Upper lobe of right lung (tissue), 1 donor: ENCODE results near the gene COQ9. TPM values are rescaled to one million over a fixed set of nuclear protein-coding genes. Genes with fewer than 3 reads are reported as not detected.

ENCODE experiments used
- ATAC-seq: fragments of 200-7000 bp; cut with Tn5 transposase; one replicate; pipeline ENCODE4 v1.9.1; 2020; ENCODE audit warnings: mild to moderate bottlenecking, moderate library complexity
- DNase-seq: peaks from one replicate; pipeline ENCODE4 v3.0.0-alpha.2; 2020
- H3K27ac ChIP-seq: fragments of 200-600 bp; one replicate; pipeline ENCODE4 v1.8.0; 2022
- H3K27me3 ChIP-seq: fragments of 200-600 bp; one replicate; pipeline ENCODE4 v1.8.0; 2022; ENCODE audit warnings: mild to moderate bottlenecking
- H3K36me3 ChIP-seq: fragments of 200-600 bp; one replicate; pipeline ENCODE4 v1.8.0; 2022
- H3K4me1 ChIP-seq: fragments of 200-600 bp; one replicate; pipeline ENCODE4 v1.8.0; 2022
- H3K4me3 ChIP-seq: fragments of 200-600 bp; one replicate; pipeline ENCODE4 v1.8.0; 2022; ENCODE audit warnings: mild to moderate bottlenecking
- H3K9me3 ChIP-seq: fragments of 200-600 bp; one replicate; pipeline ENCODE4 v1.8.0; 2022
- intact Hi-C: fragments of 100-400 bp; cut with DNase I; formaldehyde crosslinking; loops from one replicate; pipeline ENCODE4 v1.11.0; 2022
- total RNA-seq: library from RNA; stranded (reverse); fragmentation: NEBNext Ultra II Directional; extraction: Animal tissue kit (Norgen Biotek cat#: 25700); gene quantifications from one replicate; pipeline ENCODE4 v1.2.1, GENCODE V29; 2021
- TF ChIP-seq, protein P1 (sequence below): fragments of 200-600 bp; IDR thresholded peaks from one replicate; pipeline ENCODE4 v1.8.0; 2022; ENCODE audit warnings: antibody characterized with exemption
- donor health status: DM: no; HTN: yes; CAD: no; lungs with severe emphysema.

Gene COQ9
- total RNA-seq, 1 donor from 2014 or later = 35.2 TPM

GRCh38 chr16:57509231-57509923 is 62.1 kb downstream of the COQ9 start:
- DNase-seq (no peak), ATAC-seq (no peak)
- intact Hi-C loops = no loop called here
- no peaks in the 10 kb centered on the region for H3K36me3 ChIP-seq
- H3K9me3 ChIP-seq = no peaks in the 10 kb centered on the region
- no peak overlapping the region for H3K27ac ChIP-seq
- H3K4me3 ChIP-seq = no peak overlapping the region
- peaks cover 10% of the 10 kb centered on the region for H3K4me1 ChIP-seq
- TF ChIP-seq, protein P1, sequence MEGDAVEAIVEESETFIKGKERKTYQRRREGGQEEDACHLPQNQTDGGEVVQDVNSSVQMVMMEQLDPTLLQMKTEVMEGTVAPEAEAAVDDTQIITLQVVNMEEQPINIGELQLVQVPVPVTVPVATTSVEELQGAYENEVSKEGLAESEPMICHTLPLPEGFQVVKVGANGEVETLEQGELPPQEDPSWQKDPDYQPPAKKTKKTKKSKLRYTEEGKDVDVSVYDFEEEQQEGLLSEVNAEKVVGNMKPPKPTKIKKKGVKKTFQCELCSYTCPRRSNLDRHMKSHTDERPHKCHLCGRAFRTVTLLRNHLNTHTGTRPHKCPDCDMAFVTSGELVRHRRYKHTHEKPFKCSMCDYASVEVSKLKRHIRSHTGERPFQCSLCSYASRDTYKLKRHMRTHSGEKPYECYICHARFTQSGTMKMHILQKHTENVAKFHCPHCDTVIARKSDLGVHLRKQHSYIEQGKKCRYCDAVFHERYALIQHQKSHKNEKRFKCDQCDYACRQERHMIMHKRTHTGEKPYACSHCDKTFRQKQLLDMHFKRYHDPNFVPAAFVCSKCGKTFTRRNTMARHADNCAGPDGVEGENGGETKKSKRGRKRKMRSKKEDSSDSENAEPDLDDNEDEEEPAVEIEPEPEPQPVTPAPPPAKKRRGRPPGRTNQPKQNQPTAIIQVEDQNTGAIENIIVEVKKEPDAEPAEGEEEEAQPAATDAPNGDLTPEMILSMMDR = no peak
- no peaks in the 10 kb centered on the region for H3K27me3 ChIP-seq

DNA sequence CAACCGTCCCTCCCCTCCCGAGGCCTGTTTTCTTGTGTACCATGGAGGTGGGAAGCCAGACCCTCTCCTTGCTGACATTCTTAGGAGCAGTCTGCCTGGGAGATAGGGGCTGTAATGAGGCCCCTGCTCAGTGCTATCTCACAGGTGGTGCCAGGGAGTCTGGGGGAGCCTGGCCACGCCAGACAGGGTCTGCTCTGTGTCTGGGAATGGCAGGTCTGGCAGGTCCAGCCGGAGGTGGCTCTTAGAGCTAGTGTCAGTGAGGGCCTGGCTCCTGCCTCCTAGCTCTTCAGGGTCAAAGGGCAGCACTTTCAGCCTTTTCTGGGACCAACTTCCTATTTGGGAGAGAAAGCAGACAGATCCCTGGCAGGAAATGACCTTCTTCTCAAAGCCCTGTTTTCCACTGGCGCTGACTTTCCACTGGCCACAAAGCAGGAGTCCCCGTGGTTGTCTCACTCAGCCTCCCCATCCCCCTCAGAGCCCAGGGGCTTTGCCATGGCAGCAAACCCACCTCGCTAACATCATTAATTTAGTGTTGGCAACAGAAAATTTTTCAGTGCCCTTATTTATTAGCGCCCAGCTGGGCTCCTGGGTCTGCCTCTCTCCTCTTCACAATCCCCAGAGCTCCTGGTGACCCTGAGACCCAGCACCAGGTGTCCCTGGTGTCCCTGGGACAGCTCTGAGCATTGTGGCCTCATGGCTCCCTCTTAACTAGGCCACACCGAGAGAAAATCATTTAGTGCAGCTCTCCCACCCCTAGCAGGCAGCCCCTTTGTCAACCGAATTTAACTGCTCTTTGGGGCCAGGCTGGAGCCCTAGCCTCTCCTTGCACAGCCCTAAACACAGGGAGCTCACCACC is 63.0 kb downstream of the COQ9 start:
- H3K4me1 ChIP-seq = peaks cover 16% of the 10 kb centered on the region
- no peaks in the 10 kb centered on the region for H3K36me3 ChIP-seq
- H3K4me3 ChIP-seq = no peak overlapping the region
- ATAC-seq (no peak), DNase-seq (no peak)
- H3K27ac ChIP-seq = no peak overlapping the region
- no peaks in the 10 kb centered on the region for H3K9me3 ChIP-seq
- H3K27me3 ChIP-seq = no peaks in the 10 kb centered on the region
- intact Hi-C loops = no loop called here
- TF ChIP-seq, protein P1 = no peak

Other genes with a start within 250 kb of the COQ9 start
- 60.0 TPM for gene ARL2BP, start 202.2 kb upstream of the COQ9 start, total RNA-seq
- 104 TPM for gene PLLP, start 162.8 kb upstream of the COQ9 start, total RNA-seq
- gene CCL22, start 88.7 kb upstream of the COQ9 start, total RNA-seq = 3.8 TPM
- gene CX3CL1, start 75.0 kb upstream of the COQ9 start, total RNA-seq = 47.5 TPM
- gene CCL17, start 42.7 kb upstream of the COQ9 start, total RNA-seq = 15.5 TPM
- gene CIAPIN1, start 94 bp upstream of the COQ9 start, total RNA-seq = 31.2 TPM
- gene POLR2C, start 15.2 kb downstream of the COQ9 start, total RNA-seq = 85.1 TPM
- 55.1 TPM for gene DOK4, start 39.0 kb downstream of the COQ9 start, total RNA-seq
- 11.3 TPM for gene CCDC102A, start 89.1 kb downstream of the COQ9 start, total RNA-seq
- gene ADGRG5, start 95.2 kb downstream of the COQ9 start, total RNA-seq = 1.9 TPM
- 66.9 TPM for gene ADGRG1, start 181.2 kb downstream of the COQ9 start, total RNA-seq
- gene ADGRG3, start 220.8 kb downstream of the COQ9 start, total RNA-seq = 5.8 TPM
- gene DRC7, start 247.3 kb downstream of the COQ9 start, total RNA-seq = not detected